G401 (cell line): ENCODE measurements around the gene GPX2. TPM values are rescaled to one million over a fixed set of nuclear protein-coding genes. Genes with fewer than 3 reads are reported as not detected.

Experiments
- DNase-seq: peaks from one replicate; pipeline ENCODE4 v3.0.0-alpha.2; 2015; ENCODE audit warnings: low spot score
- in situ Hi-C: cut with HindIII; loops from 2 replicates; pipeline ENCODE4 v1.10.0; 2016; ENCODE audit warnings: low sequenced_read_pairs, mixed read lengths
- total RNA-seq: library from RNA; depleted of rRNA; stranded (reverse); fragments of >200 nt; shearing (Covaris generic); gene quantifications from 2 replicates; pipeline ENCODE4 v1.2.3, GENCODE V29; 2014

GPX2 gene
- total RNA-seq, 1 experiment from 2014 or later, result not detected

DNA sequence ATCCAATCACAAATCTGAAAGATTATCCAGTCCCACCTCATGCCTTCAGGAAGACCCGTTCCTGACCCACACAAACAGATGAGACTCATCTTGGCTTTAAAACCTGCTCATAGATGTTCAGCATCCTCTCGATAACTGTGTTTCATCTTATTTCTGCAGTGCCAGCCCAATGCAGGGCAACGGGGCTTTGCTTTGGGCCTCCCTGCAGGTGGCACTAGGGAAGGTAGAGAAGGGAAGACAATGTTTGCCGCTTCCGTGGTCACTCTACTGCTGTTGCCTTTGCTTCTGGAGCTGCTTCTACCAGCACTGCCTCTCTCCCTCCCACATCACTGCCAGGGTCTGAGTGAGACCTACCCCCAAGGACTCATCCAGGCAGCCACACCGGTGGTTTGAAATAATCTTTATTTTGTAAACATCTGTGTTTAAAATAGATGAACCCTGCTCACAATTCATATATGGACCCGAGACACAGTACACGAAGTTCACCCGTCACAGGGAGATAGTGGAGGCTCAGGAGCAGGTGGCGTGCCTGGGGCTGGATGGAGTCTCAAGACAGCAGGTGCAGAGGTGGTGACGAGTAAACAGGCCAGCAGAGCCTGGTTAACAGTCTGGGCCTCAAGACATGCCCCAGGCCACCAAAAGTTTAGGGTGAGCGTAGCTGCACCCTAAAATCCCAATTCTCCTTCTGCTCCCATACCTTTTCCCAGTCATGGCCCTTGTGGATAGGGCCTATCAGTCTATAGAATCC is 3.1 kb upstream of the GPX2 start:
- DNase-seq, result no peak
- in situ Hi-C loops, result no loop called here

GRCh38 chr14:64944861-64945260 is 2.3 kb upstream of the GPX2 start:
- in situ Hi-C loops, result no loop called here
- DNase-seq, result no peak

DNA sequence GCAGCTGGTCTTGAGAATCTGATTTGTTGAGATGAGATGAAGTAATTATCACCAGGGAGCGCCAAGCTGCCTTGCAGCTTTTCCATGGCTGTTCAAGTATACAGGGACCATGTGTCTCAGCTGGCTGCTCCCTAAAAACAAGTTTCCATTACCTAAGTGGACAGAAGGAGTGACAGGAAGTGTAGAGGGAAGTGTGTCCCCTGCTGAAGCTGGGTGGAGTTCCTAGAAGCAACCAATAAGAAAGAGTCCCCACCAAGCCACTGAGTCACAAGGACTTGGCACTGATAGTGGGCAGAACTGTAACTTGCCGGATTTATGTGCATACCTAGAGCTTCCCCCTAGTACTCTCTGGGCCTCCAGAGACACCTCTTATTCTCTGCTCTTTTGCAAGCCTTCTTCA is 1.5 kb upstream of the GPX2 start:
- in situ Hi-C loops, result no loop called here
- no peak for DNase-seq

DNA sequence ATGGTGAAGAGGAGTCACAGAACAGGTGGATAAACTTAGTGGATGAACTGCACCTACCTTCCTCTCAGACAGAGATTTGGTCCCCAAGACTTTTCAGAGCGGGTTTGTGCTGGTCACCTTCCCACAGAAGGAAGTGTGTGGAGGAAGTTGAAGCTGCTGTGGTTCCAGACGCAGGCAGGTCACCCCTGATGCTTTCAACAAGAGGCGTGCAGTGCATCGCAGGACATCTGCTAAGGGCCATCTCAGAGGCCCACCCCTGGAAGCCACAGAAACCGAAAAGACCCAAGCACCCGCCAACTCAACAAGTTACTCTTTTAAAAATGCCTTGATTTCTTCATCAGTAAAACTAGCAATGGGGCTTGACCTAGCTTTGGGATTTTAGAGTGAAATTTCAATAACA is 1.0 kb upstream of the GPX2 start:
- in situ Hi-C loops, result no loop called here
- DNase-seq, result no peak

GRCh38 chr14:64940336-64940910 is 2.1 kb downstream of the GPX2 start:
- no peak for DNase-seq
- in situ Hi-C loops, result no loop called here

DNA sequence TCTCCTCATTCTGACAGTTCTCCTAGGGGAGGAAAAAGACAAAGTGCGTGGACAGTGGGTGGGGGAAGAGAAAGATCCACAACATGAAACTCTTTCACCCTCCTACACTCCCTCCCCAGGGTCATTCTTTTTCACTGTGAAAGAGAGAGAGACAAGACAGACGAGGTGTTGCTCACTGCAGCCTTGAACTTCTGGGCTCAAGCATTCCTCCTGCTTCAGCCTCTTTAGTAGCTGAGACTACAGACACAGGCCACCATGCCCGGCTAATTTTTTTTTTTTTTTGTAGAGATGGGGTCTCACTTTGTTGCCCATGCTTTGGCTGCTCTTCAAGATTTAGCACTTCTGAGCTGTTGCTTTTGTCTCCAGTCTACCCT is 2.7 kb downstream of the GPX2 start:
- in situ Hi-C loops, result no loop called here
- DNase-seq, result no peak

GRCh38 chr14:64938972-64939816 is 3.4 kb downstream of the GPX2 start:
- in situ Hi-C loops, result no loop called here
- DNase-seq, result peak; percentile 75

GRCh38 chr14:64937821-64938193 is 4.7 kb downstream of the GPX2 start:
- peak; percentile 72 for DNase-seq
- in situ Hi-C loops, result no loop called here

- peak; percentile 57 for DNase-seq
- in situ Hi-C loops, result no loop called here
These were observed 5.2 kb downstream of the GPX2 start for GRCh38 chr14:64937171-64937820.

DNA sequence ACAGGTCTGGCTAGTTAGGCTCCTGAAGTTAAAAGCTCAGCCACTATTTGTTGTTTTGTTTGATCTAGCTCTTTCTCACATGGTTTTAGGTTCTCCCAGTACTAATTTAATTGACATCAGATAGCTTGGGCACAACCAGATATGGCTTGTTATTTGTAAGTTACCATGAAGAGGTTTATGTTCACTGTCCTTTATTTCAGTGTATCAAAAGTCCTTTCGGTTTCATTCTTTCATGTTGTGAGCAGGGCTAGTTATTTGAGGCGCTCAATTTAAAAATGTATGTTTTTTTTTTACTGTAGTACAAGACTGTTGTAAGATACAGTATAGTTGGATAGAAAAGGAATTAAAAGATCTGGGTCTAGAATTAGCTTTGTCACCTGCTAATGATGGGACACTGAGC is 7.0 kb downstream of the GPX2 start:
- in situ Hi-C loops, result no loop called here
- DNase-seq, result no peak

GRCh38 chr14:64934338-64934929 is 8.1 kb downstream of the GPX2 start:
- no peak for DNase-seq
- in situ Hi-C loops, result no loop called here

- no peak for DNase-seq
- in situ Hi-C loops, result no loop called here
These were observed 10.3 kb downstream of the GPX2 start for GRCh38 chr14:64932231-64932630.

- no peak for DNase-seq
- in situ Hi-C loops, result no loop called here
These were observed 11.4 kb downstream of the GPX2 start for GRCh38 chr14:64931123-64931522.

GRCh38 chr14:64930085-64930843 is 12.3 kb downstream of the GPX2 start:
- in situ Hi-C loops, result no loop called here
- DNase-seq, result no peak

- DNase-seq, result peak; percentile 57
- in situ Hi-C loops, result no loop called here
These were observed 13.6 kb downstream of the GPX2 start for GRCh38 chr14:64929014-64929359.

GRCh38 chr14:64928239-64929013 is 14.1 kb downstream of the GPX2 start:
- DNase-seq, result no peak
- in situ Hi-C loops, result no loop called here

GRCh38 chr14:64927031-64927430 is 15.5 kb downstream of the GPX2 start:
- DNase-seq, result no peak
- in situ Hi-C loops, result no loop called here

DNA sequence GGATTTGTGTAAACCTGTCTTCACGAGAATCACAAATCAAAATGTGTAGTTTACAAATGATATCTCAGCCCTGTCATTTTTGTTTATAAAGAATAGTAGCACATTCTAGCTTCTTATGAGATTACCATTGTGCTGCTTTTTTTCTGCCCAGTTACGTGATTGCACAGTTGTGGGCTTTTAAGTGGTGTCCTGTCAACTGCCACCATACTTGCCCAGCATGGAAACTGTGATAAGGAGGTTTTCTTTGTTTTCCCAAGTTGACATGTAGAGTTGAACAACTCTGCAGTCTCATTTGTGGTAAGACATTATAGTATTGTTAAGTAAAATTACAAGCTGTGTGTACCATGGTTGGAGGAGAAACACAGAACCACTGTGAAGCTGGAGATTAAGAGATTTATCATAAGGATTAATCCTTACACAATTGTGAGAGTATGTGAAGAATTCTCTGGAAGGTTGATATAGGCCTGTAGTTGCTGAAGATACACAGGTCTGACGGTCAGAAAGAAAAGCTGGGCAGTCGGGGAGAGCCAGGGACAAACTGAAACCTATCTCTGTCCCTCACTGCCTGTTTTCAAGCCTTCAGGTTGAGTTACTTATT is 16.0 kb downstream of the GPX2 start:
- no peak for DNase-seq
- in situ Hi-C loops, result no loop called here
